Measurements from ENCODE around the gene MKLN1.
"Not testable (repeated sequence)": the region's sequence is repeated elsewhere in the genome, so short reads cannot be mapped to it uniquely, and the experiment has no call there.

The MKLN1 gene

GRCh38 chr7:131501930-131502685 is 174.4 kb downstream of the MKLN1 start:
- DNase-seq (ENCODE audit: low spot score) = peak; percentile 69

- DNase-seq (ENCODE audit: low spot score) = peak; percentile 43
Observed at GRCh38 chr7:131502810-131503508, 175.3 kb downstream of the MKLN1 start.

GRCh38 chr7:131503639-131504038 is 176.0 kb downstream of the MKLN1 start:
- DNase-seq (ENCODE audit: low spot score) = no peak

DNA sequence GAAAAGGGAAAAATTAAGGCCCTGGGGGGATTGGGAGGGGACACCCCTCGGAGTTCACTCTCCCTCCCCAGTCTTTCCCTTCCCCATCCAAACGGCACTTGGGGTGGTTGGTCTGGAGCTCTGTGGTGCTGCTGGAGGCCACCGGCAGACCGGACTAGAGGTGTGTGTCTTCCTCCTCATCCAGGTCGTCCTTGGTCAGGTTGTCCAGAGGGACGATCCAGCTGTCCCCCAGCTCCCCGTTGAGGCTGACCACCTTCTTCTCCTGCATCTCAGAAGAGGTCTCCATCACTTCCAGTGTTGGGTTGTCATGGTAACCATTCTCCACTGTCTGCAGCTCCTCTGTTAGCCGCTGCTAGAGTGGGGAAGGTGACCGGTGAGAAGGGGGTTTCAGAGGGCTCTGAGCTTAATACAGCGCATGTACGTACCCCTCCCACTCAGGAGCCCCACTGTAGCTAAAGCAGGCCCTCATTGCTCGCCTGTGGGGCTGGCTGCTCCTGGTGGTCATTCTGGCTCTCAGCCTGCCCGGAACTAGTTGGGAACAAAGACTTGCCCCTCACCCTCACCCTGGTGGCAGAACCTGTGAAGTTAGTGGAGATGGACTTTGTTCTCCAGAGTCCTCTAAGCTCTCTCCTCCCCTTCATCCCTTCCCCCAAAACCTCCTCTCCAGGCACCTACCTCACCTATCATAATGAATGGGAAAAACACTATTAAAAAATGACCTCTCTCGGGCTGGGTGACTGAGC is 176.7 kb downstream of the MKLN1 start:
- DNase-seq (ENCODE audit: low spot score) = no peak

DNA sequence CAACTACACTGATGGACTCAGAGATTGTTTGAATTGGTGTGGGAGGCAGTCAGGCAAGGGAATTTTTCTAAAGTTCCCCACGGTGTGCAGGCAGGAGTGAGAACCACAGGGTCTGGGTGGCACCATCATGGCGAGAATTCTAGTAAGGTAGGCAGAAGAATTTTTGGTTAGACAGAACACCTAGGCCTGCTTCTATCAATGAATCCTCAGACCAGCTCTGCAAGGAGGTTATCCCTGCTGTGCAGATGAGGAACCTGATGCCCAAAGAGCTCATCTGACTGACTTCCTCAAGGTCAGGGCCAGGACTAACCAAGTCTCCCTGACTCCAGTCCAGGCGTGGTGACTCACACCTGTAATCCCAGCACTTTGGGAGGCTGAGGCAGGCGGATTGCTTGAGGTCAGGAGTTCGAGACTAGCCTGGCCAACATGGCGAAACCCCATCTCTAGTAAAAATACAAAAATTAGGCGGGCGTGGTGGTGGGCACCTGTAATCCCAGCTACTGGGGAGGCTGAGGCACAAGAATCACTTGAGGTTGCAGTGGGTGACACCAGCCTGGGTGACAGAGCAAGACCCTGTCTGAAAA is 177.5 kb downstream of the MKLN1 start:
- DNase-seq (ENCODE audit: low spot score) = not testable (repeated sequence)

- no peak for DNase-seq (ENCODE audit: low spot score)
Observed at GRCh38 chr7:131505636-131506557, 178.2 kb downstream of the MKLN1 start.

DNA sequence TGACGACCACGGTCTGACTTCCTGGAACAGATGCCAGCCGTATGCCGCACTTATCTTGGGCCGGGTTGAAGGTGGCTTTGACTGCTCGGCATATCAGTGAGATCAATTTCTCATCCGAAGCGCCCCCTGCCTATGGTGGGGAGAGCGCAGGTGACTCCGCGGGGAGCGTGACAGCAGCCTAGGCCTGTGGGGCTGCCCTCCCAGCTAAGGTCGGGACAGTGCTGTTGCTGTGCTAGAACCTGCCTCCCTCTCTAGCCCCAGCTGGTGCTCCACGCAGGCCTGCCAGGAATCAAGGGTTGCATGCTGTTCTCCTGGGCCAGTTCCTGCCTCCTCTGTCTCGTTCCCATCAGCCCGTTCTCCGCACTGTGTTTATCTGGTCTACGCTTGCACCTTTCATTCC is 178.9 kb downstream of the MKLN1 start:
- DNase-seq (ENCODE audit: low spot score) = no peak

DNA sequence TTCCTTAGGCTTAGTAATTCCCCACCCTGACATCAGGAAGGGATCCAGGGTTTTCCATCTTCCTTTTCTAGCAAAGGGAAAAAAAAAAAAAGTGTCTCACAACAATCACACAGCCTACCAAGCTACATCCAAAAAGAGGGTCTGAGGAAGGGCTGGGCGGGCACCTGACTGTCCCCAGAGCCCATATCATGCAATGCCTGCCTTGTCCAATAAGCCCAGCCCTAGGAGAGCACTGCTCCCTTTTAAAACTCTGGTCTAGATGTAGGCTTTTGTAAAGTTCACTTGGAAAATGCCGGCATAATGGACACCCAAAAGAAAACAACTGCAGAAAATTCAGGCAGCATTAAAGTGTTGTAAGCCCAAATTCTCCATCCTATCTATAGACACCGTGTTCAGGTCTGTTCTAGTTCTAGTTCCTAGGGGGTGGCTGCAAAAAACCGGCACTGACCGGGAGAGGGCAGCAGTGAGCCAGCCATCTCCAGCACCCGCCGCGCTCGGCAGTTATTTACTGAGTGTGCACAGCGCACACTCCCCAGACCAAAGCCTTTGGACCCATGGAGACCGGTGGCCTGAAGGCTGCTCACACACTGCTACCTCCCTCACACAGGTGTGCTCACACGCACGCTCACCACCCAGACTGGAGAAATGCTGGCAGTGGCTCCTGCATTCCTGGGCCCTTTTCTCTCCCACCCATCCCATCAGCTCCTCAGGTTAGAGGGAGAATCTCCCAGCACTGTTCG is 180.1 kb downstream of the MKLN1 start:
- DNase-seq (ENCODE audit: low spot score) = peak; percentile 83

- no peak for DNase-seq (ENCODE audit: low spot score)
Observed at GRCh38 chr7:131508754-131509486, 181.2 kb downstream of the MKLN1 start.

GRCh38 chr7:131509781-131510180 is 182.1 kb downstream of the MKLN1 start:
- no peak for DNase-seq (ENCODE audit: low spot score)

GRCh38 chr7:131511071-131511470 is 183.4 kb downstream of the MKLN1 start:
- DNase-seq (ENCODE audit: low spot score) = no peak

DNA sequence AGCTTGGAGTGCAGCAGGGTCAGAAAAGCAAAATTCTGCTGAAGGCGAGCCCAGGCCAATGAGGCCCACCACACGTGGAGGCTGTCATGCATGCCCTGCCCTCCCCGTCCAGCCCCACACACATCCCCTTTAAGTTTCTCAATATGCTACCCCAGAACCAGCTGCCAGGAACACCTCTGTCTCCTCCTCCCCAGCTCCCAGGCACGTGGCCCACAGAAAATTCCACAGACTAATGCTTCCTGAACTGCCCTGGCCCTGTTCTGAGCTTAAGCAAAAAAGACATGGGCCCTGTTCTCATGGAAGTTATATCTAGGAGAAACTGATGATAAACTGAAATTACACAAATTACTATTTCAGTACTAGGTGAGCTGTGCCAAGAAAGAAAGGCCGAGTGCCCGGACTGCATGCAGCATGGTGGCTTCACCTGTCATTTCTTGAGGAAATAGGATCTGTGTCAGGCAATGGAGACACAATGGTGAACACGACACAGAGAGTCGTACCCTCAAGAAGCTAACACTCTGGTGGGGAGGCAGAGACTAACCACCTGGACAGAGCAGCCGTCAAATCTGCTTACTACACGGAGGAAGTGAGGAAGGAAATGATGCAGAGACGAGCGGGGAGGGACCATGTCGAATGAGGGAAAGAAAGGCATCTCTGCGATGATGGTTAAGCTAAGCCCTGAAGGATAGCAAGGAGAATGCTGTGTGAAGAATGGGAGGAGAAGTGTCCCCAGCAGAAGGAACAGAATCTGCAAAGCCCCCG is 184.3 kb downstream of the MKLN1 start:
- no peak for DNase-seq (ENCODE audit: low spot score)

DNA sequence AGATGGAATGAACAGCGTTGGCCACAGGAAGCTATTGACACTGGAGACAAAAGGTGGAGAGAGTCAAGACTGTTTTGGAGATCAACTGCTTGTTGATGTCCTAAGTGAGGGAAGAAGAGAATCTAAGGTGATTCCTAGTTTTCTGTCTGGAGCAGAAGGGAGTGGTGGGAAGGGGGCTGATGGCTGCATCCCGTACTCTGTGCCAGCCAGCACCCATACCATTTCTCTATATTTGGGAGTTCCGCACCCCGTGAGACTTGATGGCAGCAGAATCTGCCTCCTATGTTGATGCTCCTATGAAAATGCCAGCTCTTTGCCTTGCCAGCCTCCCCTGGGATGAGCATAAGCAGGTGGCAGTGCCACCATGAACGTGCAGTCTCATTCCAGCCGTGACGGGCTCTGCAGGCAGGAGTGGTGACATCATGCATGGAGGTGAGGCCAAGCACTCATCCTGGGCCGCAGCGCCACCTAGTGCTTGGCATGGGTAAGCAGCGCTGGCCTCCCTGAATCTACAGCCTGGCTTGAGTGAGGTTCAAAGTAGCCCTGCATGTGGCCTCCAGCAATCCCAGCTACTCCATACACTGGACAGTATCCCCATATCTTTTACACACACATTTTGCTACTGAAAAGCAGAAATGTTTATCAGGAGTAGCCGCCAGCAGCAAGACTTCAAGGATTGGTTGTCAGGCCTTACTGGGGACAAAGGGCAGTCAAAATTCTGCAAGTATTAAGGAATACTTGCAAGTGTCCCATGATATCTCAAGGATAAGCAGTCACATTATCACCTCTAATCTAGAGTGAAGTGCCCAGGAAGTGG is 185.8 kb downstream of the MKLN1 start:
- peak; percentile 91 for DNase-seq (ENCODE audit: low spot score)

- DNase-seq (ENCODE audit: low spot score) = not testable (repeated sequence)
Observed at GRCh38 chr7:131515471-131515870, 187.8 kb downstream of the MKLN1 start.

- DNase-seq (ENCODE audit: low spot score) = no peak
Observed at GRCh38 chr7:131517218-131517923, 189.7 kb downstream of the MKLN1 start.

- no peak for DNase-seq (ENCODE audit: low spot score)
Observed at GRCh38 chr7:131518626-131519025, 190.9 kb downstream of the MKLN1 start.

GRCh38 chr7:131521651-131522163 is 194.0 kb downstream of the MKLN1 start:
- no peak for DNase-seq (ENCODE audit: low spot score)

Data from D341Med (cell line).